ENCODE measurements around the gene CDHR5. TPM values are rescaled to one million over a fixed set of nuclear protein-coding genes. Genes with fewer than 3 reads are reported as not detected.

The CDHR5 gene
- total RNA-seq, 1 experiment from 2014 or later: not detected

DNA sequence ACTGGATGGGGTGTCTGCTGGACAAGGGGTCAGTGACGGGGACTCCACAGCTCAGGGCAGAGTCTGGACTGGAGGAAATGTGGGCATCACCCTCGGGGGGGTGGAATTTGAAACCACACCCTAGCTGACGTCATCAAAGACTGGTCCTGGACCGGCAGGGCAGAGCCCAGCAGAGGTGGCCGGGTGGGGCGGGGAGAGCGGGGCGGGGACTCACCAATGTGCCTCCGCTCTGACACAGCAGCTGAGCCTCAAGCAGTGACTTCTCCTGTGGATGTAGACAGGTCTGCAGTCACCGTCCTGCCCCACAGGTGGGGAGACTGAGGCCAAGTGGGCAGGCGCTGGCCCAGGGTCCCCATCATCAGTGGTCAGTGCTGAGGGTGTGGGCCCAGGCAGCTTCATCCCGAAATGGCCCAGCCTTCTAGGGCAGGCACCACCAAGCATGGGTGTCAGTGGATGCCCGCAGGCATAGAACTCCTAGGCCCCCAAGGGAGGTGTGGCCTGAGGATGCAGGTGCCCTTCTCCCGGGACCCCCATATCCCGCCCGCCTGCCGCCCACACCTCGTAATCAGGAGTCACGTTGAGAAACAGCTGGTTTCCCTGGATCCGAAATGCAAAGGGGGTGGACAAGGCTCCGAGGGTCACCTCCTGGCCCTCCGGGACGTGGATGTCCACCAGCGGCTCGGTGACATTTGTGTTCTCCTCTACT lies 603 bp downstream of the CDHR5 start:
- Mint-ChIP-seq H3K36me3 (ENCODE audit: insufficient read depth, unreplicated experiment) (peaks cover 19% of the 10 kb centered on the region), H3K27ac (ENCODE audit: low read depth, unreplicated experiment) (no peak overlapping the region), H3K9me3 (ENCODE audit: unreplicated experiment) (no peaks in the 10 kb centered on the region), H3K4me3 (ENCODE audit: unreplicated experiment) (no peak overlapping the region), H3K4me1 (ENCODE audit: insufficient read depth, unreplicated experiment) (no peaks in the 10 kb centered on the region), H3K27me3 (ENCODE audit: insufficient read depth, unreplicated experiment) (no peaks in the 10 kb centered on the region)
- TF ChIP-seq, protein P1, sequence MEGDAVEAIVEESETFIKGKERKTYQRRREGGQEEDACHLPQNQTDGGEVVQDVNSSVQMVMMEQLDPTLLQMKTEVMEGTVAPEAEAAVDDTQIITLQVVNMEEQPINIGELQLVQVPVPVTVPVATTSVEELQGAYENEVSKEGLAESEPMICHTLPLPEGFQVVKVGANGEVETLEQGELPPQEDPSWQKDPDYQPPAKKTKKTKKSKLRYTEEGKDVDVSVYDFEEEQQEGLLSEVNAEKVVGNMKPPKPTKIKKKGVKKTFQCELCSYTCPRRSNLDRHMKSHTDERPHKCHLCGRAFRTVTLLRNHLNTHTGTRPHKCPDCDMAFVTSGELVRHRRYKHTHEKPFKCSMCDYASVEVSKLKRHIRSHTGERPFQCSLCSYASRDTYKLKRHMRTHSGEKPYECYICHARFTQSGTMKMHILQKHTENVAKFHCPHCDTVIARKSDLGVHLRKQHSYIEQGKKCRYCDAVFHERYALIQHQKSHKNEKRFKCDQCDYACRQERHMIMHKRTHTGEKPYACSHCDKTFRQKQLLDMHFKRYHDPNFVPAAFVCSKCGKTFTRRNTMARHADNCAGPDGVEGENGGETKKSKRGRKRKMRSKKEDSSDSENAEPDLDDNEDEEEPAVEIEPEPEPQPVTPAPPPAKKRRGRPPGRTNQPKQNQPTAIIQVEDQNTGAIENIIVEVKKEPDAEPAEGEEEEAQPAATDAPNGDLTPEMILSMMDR (IDR thresholded peaks at IDR 0.05; ENCODE audit: unreplicated experiment): no peak
- ChIA-PET CTCF (interaction anchor here (0.5 to 0.7 kb wide), 2 partner anchors 87 to 1374 kb away, joined by 3 read pairs; no protein-coding TSS in a partner anchor), POLR2A (interaction anchor here (0.6 kb wide), 1 partner anchor 56 kb away, joined by 3 read pairs; no protein-coding TSS in a partner anchor)
- peak; percentile 55 for DNase-seq (ENCODE audit: unreplicated experiment)
- intact Hi-C loops (cut with micrococcal nuclease): no loop called here
- no TSS peak for BruUV-seq (replicated peaks)

DNA sequence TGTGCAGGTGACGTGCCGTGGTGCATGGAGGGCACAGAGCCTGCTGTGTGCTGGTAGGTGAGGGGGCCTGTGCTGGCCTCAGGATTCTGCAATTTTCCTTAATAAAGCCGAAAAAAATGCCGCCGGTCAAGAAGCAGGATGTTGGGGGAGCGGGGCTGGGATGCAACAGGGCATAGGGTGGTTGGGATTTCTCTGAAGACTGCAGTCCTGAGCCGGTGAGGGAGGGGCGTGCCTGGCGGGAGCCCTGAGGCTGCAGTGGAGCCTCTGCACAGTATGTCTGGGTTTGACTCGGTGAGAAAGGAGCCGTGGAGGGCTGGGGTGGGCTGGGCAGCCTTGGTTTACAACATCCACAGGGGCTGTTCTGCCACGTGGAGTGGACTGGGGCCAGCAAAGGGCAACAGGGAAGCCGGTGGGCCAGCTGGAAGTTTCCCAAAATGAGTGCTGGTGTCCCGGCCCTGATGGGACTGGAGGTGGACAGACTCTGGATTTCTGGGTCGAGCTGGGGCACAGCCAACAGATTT lies 1.3 kb downstream of the CDHR5 start:
- Mint-ChIP-seq H3K27me3 (ENCODE audit: insufficient read depth, unreplicated experiment) (no peaks in the 10 kb centered on the region), H3K4me3 (ENCODE audit: unreplicated experiment) (no peak overlapping the region), H3K9me3 (ENCODE audit: unreplicated experiment) (no peaks in the 10 kb centered on the region), H3K36me3 (ENCODE audit: insufficient read depth, unreplicated experiment) (peaks cover 13% of the 10 kb centered on the region), H3K4me1 (ENCODE audit: insufficient read depth, unreplicated experiment) (no peaks in the 10 kb centered on the region), H3K27ac (ENCODE audit: low read depth, unreplicated experiment) (no peak overlapping the region)
- ChIA-PET CTCF (interaction anchor here (0.5 kb wide), 1 partner anchor 1375 kb away, joined by 3 read pairs; no protein-coding TSS in a partner anchor), POLR2A (interaction anchor here (0.8 kb wide), 1 partner anchor 15 kb away, joined by 3 read pairs; no protein-coding TSS in a partner anchor)
- TF ChIP-seq, protein P1 (IDR thresholded peaks at IDR 0.05; ENCODE audit: unreplicated experiment): no peak
- DNase-seq (ENCODE audit: unreplicated experiment): no peak
- intact Hi-C loops (cut with micrococcal nuclease): no loop called here
- BruUV-seq (replicated peaks): no TSS peak

DNA sequence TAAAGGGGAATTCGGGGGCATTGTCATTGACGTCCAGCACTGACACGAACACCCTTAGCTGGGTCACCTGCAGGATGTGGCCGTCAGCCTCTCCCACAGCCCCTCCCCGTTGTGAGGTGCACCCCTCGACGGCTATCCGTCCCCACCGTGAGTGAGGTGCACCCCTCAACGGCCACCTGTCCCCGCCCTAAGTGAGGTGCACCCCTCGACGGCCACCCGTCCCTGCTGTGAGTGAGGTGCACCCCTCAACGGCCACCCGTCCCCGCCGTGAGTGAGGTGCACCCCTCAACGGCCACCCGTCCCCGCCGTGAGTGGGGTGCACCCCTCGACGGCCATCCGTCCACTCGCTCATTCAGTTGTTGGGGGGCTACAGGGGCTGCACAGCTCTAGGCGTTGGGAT lies 2.9 kb downstream of the CDHR5 start:
- ChIA-PET CTCF (no interaction called here), POLR2A (interaction anchor here (0.6 kb wide), 2 partner anchors 9 to 687 kb away, joined by 3 read pairs; partner anchors contain the start of gene TOLLIP)
- no TSS peak for BruUV-seq (replicated peaks)
- H3K27ac Mint-ChIP-seq (ENCODE audit: low read depth, unreplicated experiment): no peak overlapping the region
- TF ChIP-seq, protein P1 (IDR thresholded peaks at IDR 0.05; ENCODE audit: unreplicated experiment): no peak
- intact Hi-C loops (cut with micrococcal nuclease): no loop called here
- H3K36me3 Mint-ChIP-seq (ENCODE audit: insufficient read depth, unreplicated experiment): peaks cover 5% of the 10 kb centered on the region
- H3K27me3 Mint-ChIP-seq (ENCODE audit: insufficient read depth, unreplicated experiment): no peaks in the 10 kb centered on the region
- H3K4me3 Mint-ChIP-seq (ENCODE audit: unreplicated experiment): no peak overlapping the region
- H3K4me1 Mint-ChIP-seq (ENCODE audit: insufficient read depth, unreplicated experiment): no peaks in the 10 kb centered on the region
- DNase-seq (ENCODE audit: unreplicated experiment): no peak
- H3K9me3 Mint-ChIP-seq (ENCODE audit: unreplicated experiment): no peaks in the 10 kb centered on the region

DNA sequence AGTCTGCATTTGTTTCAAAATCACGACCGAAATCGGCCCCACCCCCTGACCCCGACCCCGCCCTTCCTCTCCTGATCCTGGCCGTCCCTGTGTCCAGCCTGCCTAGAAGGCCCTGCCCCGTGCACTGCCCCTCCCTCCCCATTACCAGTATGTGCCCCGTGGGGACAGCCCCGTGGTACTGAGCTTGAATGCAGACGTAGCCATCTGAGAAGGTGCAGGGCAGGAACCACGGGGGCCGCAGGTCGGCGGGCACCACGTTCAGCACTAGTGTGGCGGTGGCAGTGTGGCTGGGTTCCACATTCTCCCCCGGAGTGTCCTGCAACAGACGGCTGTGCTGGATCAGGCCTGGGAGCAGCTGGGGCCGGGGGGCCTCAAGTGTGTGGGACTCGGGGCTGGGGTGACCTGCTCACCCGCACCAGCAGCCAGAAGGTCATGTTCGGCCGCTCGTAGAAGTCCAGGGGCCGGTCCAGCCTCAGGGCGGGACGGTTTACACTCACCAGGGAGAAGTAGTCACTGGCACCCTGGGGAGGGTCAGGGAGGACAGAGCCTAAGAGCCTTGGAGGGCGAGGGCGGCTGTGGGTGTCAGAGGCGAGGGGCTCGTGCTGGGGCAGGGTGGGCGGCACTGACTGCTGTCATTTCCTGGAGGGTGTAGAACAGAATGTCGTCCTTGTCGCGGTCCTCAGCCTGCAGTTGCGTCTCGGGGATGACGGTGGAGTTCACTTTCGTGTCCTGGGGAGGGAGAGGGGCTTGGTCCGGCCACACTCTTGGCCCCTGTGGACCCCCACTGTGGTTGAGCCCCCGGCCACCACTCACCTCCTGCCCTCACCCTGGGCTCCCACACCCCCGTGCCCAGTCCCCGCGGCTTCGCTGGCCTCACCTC lies 3.6 kb downstream of the CDHR5 start:
- CTCF ChIA-PET: no interaction called here

More for the DNA sequence above, 3.6 kb downstream of the CDHR5 start:
- TF ChIP-seq, protein P1 (IDR thresholded peaks at IDR 0.05; ENCODE audit: unreplicated experiment): no peak
- H3K4me3 Mint-ChIP-seq (ENCODE audit: unreplicated experiment): no peak overlapping the region
- no peaks in the 10 kb centered on the region for H3K4me1 Mint-ChIP-seq (ENCODE audit: insufficient read depth, unreplicated experiment)
- BruUV-seq (replicated peaks): no TSS peak
- intact Hi-C loops (cut with micrococcal nuclease): no loop called here
- H3K27me3 Mint-ChIP-seq (ENCODE audit: insufficient read depth, unreplicated experiment): no peaks in the 10 kb centered on the region
- H3K36me3 Mint-ChIP-seq (ENCODE audit: insufficient read depth, unreplicated experiment): peaks cover 6% of the 10 kb centered on the region
- H3K27ac Mint-ChIP-seq (ENCODE audit: low read depth, unreplicated experiment): no peak overlapping the region
- no peaks in the 10 kb centered on the region for H3K9me3 Mint-ChIP-seq (ENCODE audit: unreplicated experiment)
- DNase-seq (ENCODE audit: unreplicated experiment): no peak
- POLR2A ChIA-PET: interaction anchor here (0.6 kb wide), 2 partner anchors 8 to 688 kb away, joined by 3 read pairs; partner anchors contain the start of gene TOLLIP

All from MCF 10A (cell line).